ENCODE data around the gene NOD1.

NOD1 gene

GRCh38 chr7:30459591-30460245, 18.9 kb downstream of the NOD1 start:
- Histone ChIP-seq H3K4me3 (ENCODE audit: extremely low read depth, insufficient read depth, low read length, poor library complexity, severe bottlenecking) (no peak overlapping the region), H3K27ac (ENCODE audit: low read depth, low read length, severe bottlenecking) (peak overlapping the region; percentile 61)

GRCh38 chr7:30458311-30458710, 20.3 kb downstream of the NOD1 start:
- Histone ChIP-seq H3K27ac (ENCODE audit: low read depth, low read length, severe bottlenecking) (no peak overlapping the region), H3K4me3 (ENCODE audit: extremely low read depth, insufficient read depth, low read length, poor library complexity, severe bottlenecking) (no peak overlapping the region), H3K9me3 (ENCODE audit: control insufficient read depth, low read length) (no peaks in the 10 kb centered on the region), H3K4me1 (ENCODE audit: control insufficient read depth, insufficient read depth, low read length, poor library complexity, severe bottlenecking) (peaks cover 14% of the 10 kb centered on the region), H3K36me3 (ENCODE audit: control insufficient read depth, insufficient read depth, low read length) (peaks cover 24% of the 10 kb centered on the region)
- 100% methylated on average over 1 of the region's 1 CpG; no CpG with 5 or more reads in 1 of the 2 experiments for WGBS, 2 experiments (ENCODE audit: insufficient coverage in 2 of 2)

More at GRCh38 chr7:30459591-30460245, 18.9 kb downstream of the NOD1 start:
- Histone ChIP-seq H3K36me3 (ENCODE audit: control insufficient read depth, insufficient read depth, low read length) (peaks cover 18% of the 10 kb centered on the region), H3K9me3 (ENCODE audit: control insufficient read depth, low read length) (no peaks in the 10 kb centered on the region), H3K4me1 (ENCODE audit: control insufficient read depth, insufficient read depth, low read length, poor library complexity, severe bottlenecking) (peaks cover 23% of the 10 kb centered on the region)
- WGBS, 2 experiments (ENCODE audit: insufficient coverage in 2 of 2), result 57 to 71% methylated on average over 7 of the region's 9 CpGs

GRCh38 chr7:30453921-30454320, 24.7 kb downstream of the NOD1 start:
- peaks cover 46% of the 10 kb centered on the region for H3K36me3 ChIP-seq (ENCODE audit: control insufficient read depth, insufficient read depth, low read length)
- H3K4me3 ChIP-seq (ENCODE audit: extremely low read depth, insufficient read depth, low read length, poor library complexity, severe bottlenecking), result no peak overlapping the region
- H3K27ac ChIP-seq (ENCODE audit: low read depth, low read length, severe bottlenecking), result no peak overlapping the region
- WGBS, 2 experiments (ENCODE audit: insufficient coverage in 2 of 2), result 97 to 100% methylated on average over 3 of the region's 3 CpGs
- H3K4me1 ChIP-seq (ENCODE audit: control insufficient read depth, insufficient read depth, low read length, poor library complexity, severe bottlenecking), result peaks cover 6% of the 10 kb centered on the region
- H3K9me3 ChIP-seq (ENCODE audit: control insufficient read depth, low read length), result no peaks in the 10 kb centered on the region

- Histone ChIP-seq H3K36me3 (ENCODE audit: control insufficient read depth, insufficient read depth, low read length) (peaks cover 46% of the 10 kb centered on the region), H3K4me3 (ENCODE audit: extremely low read depth, insufficient read depth, low read length, poor library complexity, severe bottlenecking) (no peak overlapping the region), H3K4me1 (ENCODE audit: control insufficient read depth, insufficient read depth, low read length, poor library complexity, severe bottlenecking) (peaks cover 2% of the 10 kb centered on the region), H3K27ac (ENCODE audit: low read depth, low read length, severe bottlenecking) (no peak overlapping the region), H3K9me3 (ENCODE audit: control insufficient read depth, low read length) (no peaks in the 10 kb centered on the region)
- WGBS, 2 experiments (ENCODE audit: insufficient coverage in 2 of 2), result 84 to 90% methylated on average over 4 to 8 of the region's 8 CpGs
Observed at GRCh38 chr7:30453016-30453415, 25.6 kb downstream of the NOD1 start.

GRCh38 chr7:30452280-30452930, 26.2 kb downstream of the NOD1 start:
- Histone ChIP-seq H3K9me3 (ENCODE audit: control insufficient read depth, low read length) (no peaks in the 10 kb centered on the region), H3K4me3 (ENCODE audit: extremely low read depth, insufficient read depth, low read length, poor library complexity, severe bottlenecking) (no peak overlapping the region), H3K27ac (ENCODE audit: low read depth, low read length, severe bottlenecking) (no peak overlapping the region), H3K4me1 (ENCODE audit: control insufficient read depth, insufficient read depth, low read length, poor library complexity, severe bottlenecking) (no peaks in the 10 kb centered on the region), H3K36me3 (ENCODE audit: control insufficient read depth, insufficient read depth, low read length) (peaks cover 49% of the 10 kb centered on the region)
- 94 to 95% methylated on average over 27 of the region's 27 CpGs for WGBS, 2 experiments (ENCODE audit: insufficient coverage in 2 of 2)

GRCh38 chr7:30451539-30452279, 26.9 kb downstream of the NOD1 start:
- WGBS, 2 experiments (ENCODE audit: insufficient coverage in 2 of 2), result 91 to 92% methylated on average over 28 to 29 of the region's 29 CpGs
- peaks cover 50% of the 10 kb centered on the region for H3K36me3 ChIP-seq (ENCODE audit: control insufficient read depth, insufficient read depth, low read length)

GRCh38 chr7:30450983-30451497, 27.5 kb downstream of the NOD1 start:
- no peaks in the 10 kb centered on the region for H3K9me3 ChIP-seq (ENCODE audit: control insufficient read depth, low read length)
- H3K4me1 ChIP-seq (ENCODE audit: control insufficient read depth, insufficient read depth, low read length, poor library complexity, severe bottlenecking), result no peaks in the 10 kb centered on the region
- peaks cover 46% of the 10 kb centered on the region for H3K36me3 ChIP-seq (ENCODE audit: control insufficient read depth, insufficient read depth, low read length)
- no peak overlapping the region for H3K4me3 ChIP-seq (ENCODE audit: extremely low read depth, insufficient read depth, low read length, poor library complexity, severe bottlenecking)
- H3K27ac ChIP-seq (ENCODE audit: low read depth, low read length, severe bottlenecking), result no peak overlapping the region
- 94 to 96% methylated on average over 22 of the region's 22 CpGs for WGBS, 2 experiments (ENCODE audit: insufficient coverage in 2 of 2)

More at GRCh38 chr7:30451539-30452279, 26.9 kb downstream of the NOD1 start:
- Histone ChIP-seq H3K4me1 (ENCODE audit: control insufficient read depth, insufficient read depth, low read length, poor library complexity, severe bottlenecking) (no peaks in the 10 kb centered on the region), H3K4me3 (ENCODE audit: extremely low read depth, insufficient read depth, low read length, poor library complexity, severe bottlenecking) (no peak overlapping the region), H3K27ac (ENCODE audit: low read depth, low read length, severe bottlenecking) (no peak overlapping the region), H3K9me3 (ENCODE audit: control insufficient read depth, low read length) (no peaks in the 10 kb centered on the region)

GRCh38 chr7:30450240-30450982, 28.2 kb downstream of the NOD1 start:
- peaks cover 49% of the 10 kb centered on the region for H3K36me3 ChIP-seq (ENCODE audit: control insufficient read depth, insufficient read depth, low read length)
- H3K27ac ChIP-seq (ENCODE audit: low read depth, low read length, severe bottlenecking), result no peak overlapping the region
- 61 to 72% methylated on average over 5 to 6 of the region's 6 CpGs for WGBS, 2 experiments (ENCODE audit: insufficient coverage in 2 of 2)
- H3K4me3 ChIP-seq (ENCODE audit: extremely low read depth, insufficient read depth, low read length, poor library complexity, severe bottlenecking), result no peak overlapping the region
- no peaks in the 10 kb centered on the region for H3K9me3 ChIP-seq (ENCODE audit: control insufficient read depth, low read length)
- H3K4me1 ChIP-seq (ENCODE audit: control insufficient read depth, insufficient read depth, low read length, poor library complexity, severe bottlenecking), result no peaks in the 10 kb centered on the region

- WGBS, 2 experiments (ENCODE audit: insufficient coverage in 2 of 2), result 80 to 93% methylated on average over 7 to 9 of the region's 10 CpGs
- peaks cover 42% of the 10 kb centered on the region for H3K36me3 ChIP-seq (ENCODE audit: control insufficient read depth, insufficient read depth, low read length)
Observed at GRCh38 chr7:30448461-30449189, 30.0 kb downstream of the NOD1 start.

GRCh38 chr7:30447466-30447865, 31.1 kb downstream of the NOD1 start:
- 95 to 97% methylated on average over 6 to 7 of the region's 8 CpGs for WGBS, 2 experiments (ENCODE audit: insufficient coverage in 2 of 2)

More at GRCh38 chr7:30448461-30449189, 30.0 kb downstream of the NOD1 start:
- H3K9me3 ChIP-seq (ENCODE audit: control insufficient read depth, low read length), result no peaks in the 10 kb centered on the region
- no peak overlapping the region for H3K27ac ChIP-seq (ENCODE audit: low read depth, low read length, severe bottlenecking)
- no peaks in the 10 kb centered on the region for H3K4me1 ChIP-seq (ENCODE audit: control insufficient read depth, insufficient read depth, low read length, poor library complexity, severe bottlenecking)
- H3K4me3 ChIP-seq (ENCODE audit: extremely low read depth, insufficient read depth, low read length, poor library complexity, severe bottlenecking), result no peak overlapping the region

More at GRCh38 chr7:30447466-30447865, 31.1 kb downstream of the NOD1 start:
- Histone ChIP-seq H3K4me1 (ENCODE audit: control insufficient read depth, insufficient read depth, low read length, poor library complexity, severe bottlenecking) (no peaks in the 10 kb centered on the region), H3K4me3 (ENCODE audit: extremely low read depth, insufficient read depth, low read length, poor library complexity, severe bottlenecking) (no peak overlapping the region), H3K36me3 (ENCODE audit: control insufficient read depth, insufficient read depth, low read length) (peaks cover 36% of the 10 kb centered on the region), H3K27ac (ENCODE audit: low read depth, low read length, severe bottlenecking) (no peak overlapping the region), H3K9me3 (ENCODE audit: control insufficient read depth, low read length) (no peaks in the 10 kb centered on the region)

Data from mesodermal cell (in vitro differentiated cells).